HG02642 (cell line): ENCODE data around the gene VPS26A.
"Not testable (repeated sequence)": the region's sequence is repeated elsewhere in the genome, so short reads cannot be mapped to it uniquely, and the experiment has no call there.

Experiments
- ATAC-seq: cut with Tn5 transposase; IDR thresholded peaks from one replicate; pipeline ENCODE4 v1.9.1; 2021; ENCODE audit warnings: mild to moderate bottlenecking; ENCODE audit not compliant: unreplicated experiment, poor library complexity

The VPS26A gene

DNA sequence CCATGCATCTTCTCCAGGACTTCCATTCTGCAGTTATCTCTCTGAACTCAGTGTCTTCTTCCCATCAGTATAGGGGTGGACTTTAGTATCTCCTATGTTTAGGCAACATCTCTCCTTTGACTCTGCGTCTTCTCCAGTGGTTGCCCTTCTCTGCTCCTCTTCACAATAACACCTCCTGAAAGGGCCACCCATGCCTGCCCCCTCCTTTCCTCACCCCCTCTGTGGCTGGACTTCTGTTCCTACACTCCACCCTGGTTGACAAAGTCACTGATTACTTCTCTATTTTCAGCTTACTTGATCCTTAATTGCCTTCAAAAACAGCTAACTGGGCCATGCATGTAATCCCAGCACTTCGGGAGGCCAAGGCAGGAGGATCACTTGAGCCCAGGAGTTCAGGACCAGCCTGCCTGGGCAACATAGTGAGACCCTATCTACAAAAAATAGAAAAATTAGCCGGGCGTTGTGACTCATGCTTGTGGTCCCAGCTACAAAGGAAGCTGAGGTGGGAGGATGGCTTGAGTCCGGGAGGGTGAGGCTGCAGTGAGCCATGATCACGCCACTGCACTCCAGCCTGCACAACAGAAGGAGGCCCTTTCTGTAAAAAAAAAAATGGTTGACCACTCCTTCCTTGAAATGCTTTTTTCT lies 22.4 kb upstream of the VPS26A start:
- no peak for ATAC-seq

DNA sequence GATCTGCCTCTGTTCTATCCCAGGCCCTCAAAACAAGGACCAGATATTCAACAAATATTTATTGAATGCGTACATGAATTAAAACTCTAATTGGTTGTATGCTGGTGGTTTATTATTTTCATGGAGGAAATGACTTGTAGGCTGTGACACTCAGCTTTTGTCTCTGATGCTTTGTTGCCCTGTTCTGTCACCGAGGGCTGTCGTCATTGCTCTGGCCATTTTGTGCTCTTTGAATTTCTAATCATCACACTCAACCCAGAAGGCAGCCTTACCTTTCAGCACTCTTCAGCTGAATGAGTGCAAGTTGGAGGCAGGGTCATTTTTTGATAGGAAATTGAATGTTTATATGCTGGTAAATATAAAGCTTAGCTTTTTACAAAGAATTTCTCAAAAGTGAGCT lies 21.5 kb upstream of the VPS26A start:
- no peak for ATAC-seq

DNA sequence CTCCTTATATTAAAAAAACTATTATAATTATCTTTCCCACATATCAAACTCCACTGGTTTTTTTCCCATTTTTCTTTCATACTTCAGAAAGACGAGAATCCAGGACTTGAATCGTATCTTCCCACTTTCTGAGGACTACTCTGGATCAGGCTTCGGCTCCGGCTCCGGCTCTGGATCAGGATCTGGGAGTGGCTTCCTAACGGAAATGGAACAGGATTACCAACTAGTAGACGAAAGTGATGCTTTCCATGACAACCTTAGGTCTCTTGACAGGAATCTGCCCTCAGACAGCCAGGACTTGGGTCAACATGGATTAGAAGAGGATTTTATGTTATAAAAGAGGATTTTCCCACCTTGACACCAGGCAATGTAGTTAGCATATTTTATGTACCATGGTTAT lies 20.2 kb upstream of the VPS26A start:
- ATAC-seq: no peak

DNA sequence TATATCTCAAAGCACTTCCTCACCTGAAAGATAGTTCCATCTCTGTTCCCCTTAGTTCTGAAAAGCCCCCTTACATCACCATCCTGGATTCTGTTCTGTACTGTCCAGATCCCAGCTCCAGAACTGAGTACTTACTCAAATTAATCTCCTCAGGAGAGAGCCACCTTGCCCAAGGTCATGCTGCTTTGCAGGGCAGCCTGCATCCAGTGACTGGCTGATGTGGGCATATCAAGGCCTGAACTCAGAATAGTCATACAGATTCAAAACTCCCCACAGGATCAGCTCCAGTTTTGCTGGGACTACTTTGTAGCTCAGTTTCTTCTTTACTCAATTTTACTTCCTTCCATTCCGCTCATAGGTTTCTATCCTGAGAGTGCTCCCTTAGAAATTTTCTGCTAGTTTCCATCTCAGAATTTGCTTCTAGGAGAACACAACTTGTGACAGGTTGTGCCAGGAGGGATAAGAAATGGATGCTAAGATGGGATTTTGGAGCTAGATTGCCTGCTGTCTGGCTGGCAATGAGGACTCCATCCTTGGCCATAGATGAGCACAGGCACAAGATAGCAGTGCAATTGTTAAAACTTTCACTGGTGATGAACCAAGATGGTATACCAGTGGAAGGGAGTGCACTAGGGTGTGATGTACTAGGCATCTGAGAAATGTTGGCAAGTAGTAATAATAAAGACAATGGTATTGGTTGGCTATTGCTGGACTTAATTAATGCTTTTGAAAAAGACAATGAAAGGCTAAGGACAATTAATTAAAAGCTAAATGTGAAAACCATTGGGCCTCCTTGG lies 18.8 kb upstream of the VPS26A start:
- no peak for ATAC-seq

DNA sequence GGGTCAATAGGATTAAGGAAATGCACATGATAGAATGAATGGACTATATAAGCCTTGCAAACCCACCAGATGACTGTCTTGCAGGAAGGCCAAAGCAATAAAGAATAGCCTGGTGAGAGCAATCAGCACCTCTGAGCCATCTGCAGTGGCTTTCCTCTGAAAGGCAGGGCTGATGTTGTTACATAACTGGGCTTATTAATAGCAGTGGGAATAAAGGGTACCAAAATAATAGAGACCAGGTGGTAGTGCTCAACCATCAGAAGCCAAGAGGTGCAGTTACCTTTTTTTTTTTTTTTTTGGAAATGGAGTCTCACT lies 16.8 kb upstream of the VPS26A start:
- ATAC-seq: no peak

DNA sequence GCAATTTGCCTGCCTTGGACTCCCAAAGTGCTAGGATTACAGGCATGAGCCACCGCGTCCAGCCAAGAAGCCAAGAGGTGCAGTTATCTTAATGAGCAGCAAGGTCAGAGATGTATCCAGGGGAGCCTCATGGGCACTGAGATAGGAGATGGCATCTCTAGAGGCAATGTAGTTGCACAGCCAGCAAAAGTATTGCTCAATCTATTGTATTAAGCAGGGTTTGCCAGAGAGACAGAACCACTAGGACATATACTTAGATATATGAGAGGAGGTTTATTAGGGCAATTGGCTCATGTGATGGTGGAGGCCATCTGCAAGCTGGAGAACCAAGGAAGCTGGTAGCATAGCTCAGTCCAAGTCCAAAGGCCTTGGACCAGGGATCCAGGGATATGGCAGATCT lies 16.3 kb upstream of the VPS26A start:
- no peak for ATAC-seq

DNA sequence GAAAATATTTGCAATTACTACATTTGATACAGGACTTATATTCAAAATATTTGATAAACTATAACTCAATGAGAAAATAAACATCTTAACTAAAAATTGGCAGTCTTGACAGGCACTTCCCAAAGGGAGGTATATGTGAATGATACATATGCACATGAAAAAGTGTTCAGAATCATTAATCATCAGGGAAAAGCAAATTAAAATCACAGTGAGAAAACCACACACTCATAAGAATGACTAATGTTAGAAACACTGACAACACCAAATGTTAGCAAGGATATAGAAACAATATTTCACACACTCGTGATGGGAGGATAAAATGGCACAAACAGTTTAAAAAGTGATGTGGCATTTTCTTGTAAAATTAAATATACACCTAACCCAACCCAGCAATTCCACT lies 4.1 kb upstream of the VPS26A start:
- ATAC-seq: no peak

DNA sequence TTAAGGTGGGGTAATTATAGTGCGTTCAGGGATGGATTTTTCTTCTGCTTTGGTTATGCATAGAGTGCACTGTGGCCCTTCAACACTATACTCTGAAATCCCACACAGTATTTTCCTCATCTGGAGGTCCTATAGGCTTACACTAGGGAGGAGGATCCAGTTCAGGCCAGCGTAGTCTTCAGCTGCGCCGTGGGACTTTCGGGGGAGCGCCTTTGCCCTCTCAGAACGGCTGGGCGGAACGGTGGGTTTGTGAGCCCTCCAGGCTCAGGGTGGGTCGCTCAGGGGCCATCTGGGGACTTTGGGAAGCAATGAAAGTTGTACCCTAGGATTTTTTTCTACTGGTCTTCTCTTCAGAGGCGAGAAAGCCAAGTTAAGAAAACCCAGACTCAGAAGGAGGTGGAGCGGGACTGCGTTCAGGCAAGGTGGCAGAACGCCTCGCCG lies 652 bp upstream of the VPS26A start:
- peak; percentile 30 for ATAC-seq

DNA sequence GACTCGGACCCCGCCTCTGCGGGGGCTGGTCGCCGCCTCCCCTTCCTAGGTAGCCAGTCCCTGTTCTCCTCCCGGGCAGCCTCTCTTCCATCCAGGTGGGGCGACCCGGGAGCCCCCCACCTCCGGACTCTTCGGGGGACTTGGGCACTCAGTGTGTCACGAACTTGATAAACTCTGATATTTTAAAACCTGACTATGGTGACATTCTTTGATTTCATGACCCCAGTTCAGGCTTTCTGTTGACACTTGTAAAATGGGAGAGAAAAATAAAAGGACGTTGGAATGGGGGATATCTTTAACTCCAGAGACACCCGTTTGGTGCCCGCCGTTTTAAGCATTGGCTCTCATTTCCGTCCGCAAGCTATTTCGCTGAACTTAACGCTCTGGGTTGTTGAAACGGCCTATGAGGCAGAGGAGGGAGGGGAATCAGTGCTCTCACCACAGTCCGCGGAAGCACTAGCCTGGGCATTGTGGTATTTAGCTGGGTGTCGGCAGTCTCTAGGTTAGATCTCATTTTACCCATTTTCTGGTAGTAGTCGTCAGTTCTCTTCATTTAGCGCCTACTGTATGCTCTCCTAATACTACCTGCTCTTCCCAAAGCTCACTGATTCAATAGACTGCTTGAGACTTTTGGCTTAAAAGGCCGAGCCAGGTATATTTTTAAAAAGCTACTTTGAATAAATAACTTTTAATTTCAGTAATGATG lies 738 bp downstream of the VPS26A start:
- peak; percentile 29 for ATAC-seq

DNA sequence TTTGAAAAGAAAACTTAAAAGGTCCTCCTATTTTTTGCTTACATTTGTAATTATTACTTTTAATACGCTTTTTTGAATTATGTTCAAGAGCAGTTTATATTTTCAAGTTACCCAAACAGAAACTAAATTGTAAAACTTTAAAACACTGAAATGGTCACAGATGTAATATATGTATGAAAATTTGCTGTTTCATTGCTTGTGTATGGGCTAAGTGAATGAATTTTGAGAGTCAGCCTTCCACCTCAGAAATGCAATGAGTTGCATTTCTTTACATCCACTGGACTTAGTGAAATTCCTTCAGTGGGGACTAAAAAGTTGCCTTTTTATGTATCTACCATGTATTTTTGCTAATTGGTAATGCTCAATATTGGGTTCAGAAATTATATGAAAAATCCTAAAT lies 1.6 kb downstream of the VPS26A start:
- ATAC-seq: no peak

DNA sequence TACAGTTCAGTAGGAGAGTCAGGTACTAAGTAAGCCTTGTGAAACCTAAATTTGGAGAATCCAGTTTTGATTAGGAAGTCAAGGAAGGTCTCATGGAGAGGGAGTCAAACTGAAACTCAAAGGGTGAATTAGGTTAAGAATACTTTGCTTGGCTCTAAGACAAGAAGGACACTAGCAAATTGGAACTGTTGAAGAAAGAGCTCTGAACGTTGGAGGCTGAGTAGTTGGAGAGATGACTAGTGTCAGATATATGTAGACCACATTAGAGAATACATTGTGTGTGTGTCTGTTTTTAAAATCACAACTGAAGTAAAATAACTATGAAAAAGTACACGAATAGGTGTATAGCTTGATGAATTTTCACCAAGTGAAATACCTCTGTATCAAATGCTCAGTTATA lies 6.3 kb downstream of the VPS26A start:
- ATAC-seq: no peak

DNA sequence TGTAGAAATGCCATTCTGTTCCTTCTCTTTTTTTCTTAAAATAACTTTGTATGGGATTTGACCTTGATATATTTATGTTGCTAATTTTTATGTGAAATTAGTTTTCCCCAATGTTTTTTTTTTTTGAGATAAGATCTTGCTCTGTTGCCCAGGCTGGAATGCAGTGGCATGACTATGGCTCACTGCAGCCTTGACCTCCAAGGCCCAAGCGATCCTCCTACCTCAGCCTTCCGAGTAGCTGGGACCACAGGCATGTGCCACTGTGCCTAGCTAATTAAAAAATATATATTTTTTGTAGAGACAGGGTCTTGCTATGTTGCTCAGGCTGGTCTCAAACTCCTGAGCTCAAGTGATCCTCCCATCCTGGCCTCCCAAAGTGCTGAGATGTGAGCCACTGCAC lies 16.0 kb downstream of the VPS26A start:
- no peak for ATAC-seq

DNA sequence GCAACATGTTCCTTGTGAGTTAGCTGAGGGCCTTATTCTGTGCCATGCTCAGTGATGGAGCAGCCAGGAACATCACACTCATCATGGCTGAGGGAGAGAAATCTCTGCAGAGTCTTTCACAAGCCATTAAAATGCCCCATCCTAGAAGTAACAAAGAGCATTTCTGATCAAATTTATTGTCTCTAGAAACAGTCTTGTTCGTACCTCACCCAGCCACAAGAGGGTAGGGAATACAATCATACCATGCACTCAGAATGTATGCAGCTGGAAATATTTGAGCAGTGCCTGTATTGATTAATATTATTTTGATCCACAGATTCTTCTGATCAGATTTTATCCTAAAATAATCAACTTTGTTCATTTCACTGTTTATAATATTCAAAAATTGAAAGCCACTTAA lies 17.3 kb downstream of the VPS26A start:
- ATAC-seq: no peak

DNA sequence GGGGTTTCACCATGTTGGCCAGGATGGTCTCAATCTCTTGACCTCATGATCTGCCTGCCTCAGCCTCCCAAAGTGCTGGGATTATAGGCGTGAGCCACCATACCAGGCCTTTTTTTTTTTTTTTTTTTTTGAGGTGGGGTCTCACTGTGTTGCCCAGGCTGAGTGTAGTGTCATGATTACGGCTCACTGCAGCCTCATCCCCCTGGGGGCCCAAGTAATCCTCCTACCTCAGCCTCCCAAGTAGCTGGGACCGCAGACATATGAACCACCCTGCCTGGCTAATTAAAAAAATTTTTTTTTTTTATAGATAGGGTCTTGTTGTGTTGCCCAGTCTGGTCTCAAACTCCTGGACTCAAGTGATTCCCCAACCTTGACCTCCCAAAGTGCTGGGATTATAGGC lies 18.1 kb downstream of the VPS26A start:
- not testable (repeated sequence) for ATAC-seq

DNA sequence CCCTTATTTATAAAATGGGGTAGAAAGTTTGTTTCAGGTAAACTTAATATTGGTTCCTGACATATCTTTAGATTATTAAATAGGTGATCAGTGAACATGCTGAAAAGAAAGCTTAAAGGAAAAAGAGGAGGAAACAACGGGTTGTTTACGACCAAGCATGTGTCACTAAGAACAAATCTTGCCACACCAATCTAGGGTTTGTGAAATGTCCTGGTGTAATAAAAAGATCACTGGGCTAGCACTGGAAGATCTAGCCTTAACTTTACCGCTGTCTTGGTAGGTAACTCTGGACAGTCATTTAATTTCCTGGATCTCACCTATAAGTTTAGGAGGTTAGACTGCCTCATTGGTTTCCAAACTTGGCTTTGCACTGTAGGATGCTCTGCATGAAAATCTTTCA lies 19.0 kb downstream of the VPS26A start:
- no peak for ATAC-seq

DNA sequence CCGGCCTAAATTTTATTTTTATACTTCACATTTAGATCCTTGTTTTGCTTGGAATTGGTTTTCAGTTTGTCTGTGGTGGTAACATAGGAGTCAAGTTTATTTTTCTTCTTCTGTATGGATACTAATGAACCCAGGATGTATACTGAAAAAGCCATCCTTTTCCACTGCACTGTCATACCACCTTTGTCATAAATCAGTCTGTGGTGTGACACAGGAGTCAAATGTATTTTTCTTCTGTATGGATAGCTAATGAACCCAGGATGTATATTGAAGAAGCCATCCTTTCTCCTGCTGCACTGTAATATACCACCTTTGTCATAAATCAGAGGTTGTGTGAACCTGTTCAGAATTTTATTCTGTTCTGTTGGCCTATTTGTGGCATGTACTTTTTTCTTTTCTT lies 21.4 kb downstream of the VPS26A start:
- ATAC-seq: no peak

DNA sequence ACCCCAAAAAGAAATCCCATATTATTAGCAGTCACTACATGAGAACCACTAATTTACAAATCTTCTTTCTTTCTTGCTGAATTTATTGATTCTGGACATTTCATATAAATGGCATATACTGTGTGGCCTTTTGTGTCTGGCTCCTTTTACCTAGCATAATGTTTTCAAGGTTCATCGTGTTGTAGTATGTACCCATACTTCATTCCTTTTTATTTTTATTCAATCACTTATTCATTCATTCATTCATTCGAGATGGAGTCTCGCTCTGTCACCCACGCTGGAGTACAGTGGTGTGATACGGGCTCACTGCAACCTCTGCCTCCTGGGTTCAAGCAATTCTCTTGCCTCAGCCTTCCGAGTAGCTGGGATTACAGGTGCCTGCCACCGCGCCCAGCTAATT lies 21.9 kb downstream of the VPS26A start:
- no peak for ATAC-seq

DNA sequence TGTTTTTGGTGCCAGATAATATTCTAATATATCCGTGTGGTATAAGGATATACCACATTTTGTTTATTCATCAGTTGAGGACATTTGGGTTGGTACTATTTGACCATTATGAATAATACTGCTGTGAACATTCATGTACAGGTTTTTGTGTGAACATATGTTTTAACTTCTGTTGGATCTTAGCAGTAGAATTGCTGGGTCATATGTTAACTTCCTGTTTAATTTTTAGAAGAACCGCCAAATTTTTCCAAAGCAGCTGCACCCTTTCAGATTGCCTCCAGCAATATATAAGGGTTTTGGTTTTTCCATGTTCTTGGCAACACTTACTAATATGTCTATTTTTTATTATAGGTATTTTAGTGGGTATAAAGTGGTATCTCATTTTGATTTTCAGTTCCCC lies 22.8 kb downstream of the VPS26A start:
- no peak for ATAC-seq

DNA sequence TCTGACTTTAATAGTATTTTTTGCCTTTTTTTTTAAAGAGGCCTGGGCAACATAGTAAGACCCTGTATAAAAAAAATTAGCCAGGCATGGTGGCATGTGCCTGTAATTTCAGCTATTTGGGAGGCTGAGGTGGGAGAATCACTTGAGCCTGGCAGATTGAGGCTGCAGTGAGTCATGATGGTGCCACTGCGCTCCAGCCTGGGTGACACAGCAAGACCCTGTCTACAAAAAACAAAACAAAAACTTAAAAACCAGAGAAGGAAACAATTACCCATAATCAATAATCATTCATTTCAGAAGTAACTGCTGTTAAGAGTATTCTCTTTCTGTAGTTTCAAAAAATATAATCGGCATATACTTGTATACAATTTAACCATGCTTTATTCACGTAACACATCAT lies 28.0 kb downstream of the VPS26A start:
- no peak for ATAC-seq

DNA sequence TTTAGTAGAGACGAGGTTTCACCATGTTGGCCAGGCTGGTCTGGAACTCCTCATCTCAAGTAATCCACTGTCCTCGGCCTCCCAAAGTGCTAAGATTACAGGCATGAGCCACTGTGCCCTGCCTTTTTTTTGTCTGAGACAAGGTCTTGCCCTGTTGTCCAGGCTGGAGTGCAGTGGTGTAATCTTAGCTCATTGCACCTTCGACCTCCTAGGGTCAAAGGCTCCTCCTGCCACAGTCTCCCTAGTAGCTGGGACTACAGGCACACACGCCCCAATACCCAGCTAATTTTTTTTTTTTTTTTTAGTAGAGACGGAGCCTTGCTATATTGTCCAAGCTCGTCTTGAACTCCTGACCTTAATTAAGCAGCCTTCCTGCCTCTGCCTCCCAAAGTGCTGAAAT lies 29.2 kb downstream of the VPS26A start:
- ATAC-seq: no peak

DNA sequence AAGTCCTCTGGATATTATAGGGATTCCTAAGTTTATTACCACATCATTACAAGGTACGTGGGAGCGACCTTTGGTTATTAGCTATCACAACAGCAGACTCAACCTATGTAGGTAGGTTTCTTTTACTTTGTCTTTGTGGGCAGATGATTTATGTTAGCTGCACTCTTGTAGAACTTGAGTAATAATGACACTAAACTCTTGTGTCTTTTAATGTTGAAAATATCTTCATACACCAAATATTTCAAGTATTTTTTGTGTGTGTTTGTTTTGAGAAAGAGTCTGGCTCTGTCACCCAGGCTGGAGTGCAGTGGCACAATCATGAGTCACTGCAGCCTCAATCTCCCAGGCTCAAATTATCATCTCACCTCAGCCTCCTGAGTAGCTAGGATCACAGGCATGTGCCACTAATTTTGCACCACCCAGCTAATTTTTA lies 36.8 kb downstream of the VPS26A start:
- ATAC-seq: no peak

DNA sequence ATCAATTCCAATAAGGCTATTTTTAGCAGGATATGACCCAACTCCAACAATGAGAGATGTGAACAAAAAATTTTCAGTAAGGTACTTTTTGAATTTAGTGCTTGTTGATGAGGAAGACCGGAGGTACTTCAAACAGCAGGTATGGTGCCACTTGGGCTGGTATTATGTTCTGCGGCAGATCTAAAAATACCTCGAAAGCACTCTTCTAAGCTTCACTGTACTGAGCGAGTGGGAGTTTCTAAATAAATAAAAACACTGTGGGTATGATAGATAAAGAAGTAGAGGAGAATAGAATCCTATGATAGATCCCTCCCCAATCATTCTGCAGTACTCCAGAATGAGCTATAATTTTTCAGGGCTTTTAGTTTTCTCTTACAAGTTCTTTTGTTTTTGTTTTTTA lies 44.5 kb downstream of the VPS26A start:
- no peak for ATAC-seq
